Measurements from ENCODE around the gene MAMDC2. TPM values are rescaled to one million over a fixed set of nuclear protein-coding genes. Genes with fewer than 3 reads are reported as not detected.

The MAMDC2 gene
- total and polyA plus RNA-seq, 2 donors (not counting 1 experiment from before 2014, with no cell fraction given) = 14.4 to 23.0 TPM

DNA sequence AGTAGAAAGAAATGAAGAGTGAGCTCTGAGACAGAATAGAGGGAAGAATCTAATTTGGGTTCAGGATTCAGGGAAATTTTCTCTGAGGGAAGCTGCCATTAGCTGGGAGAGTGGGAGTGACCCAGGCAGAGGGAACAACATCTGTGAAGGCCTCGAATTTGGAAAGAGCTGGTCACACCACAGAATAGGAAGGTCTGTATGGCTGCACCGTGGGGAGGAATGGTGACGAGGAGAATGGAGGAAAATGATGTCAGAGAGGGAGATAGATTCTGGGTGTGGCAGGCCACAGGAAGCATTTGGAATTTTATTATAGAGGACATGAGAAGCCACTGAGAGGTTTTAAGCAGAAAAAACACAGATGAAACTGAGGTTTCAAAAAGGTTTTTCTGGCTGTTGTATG is 98.5 kb downstream of the MAMDC2 start:
- Histone ChIP-seq H3K79me2 (ENCODE audit: control insufficient read depth, insufficient read depth, low read length) (no peaks in the 10 kb centered on the region), H3K4me3 (replicated peaks in 1 of 4; ENCODE audit: control extremely low read depth in 1 of 4, insufficient read depth in 1 of 4, low read depth in 3 of 4, low read length in 4 of 4) (no peak overlapping the region), H3K9me3 (ENCODE audit: control insufficient read depth, insufficient read depth, low read depth, low read length) (no peaks in the 10 kb centered on the region), H2AFZ (ENCODE audit: low read length) (no peak overlapping the region), H3K27ac (ENCODE audit: insufficient read depth, low read length) (no peak overlapping the region), H4K20me1 (ENCODE audit: control insufficient read depth, extremely low read depth, insufficient read depth, low read length) (no peaks in the 10 kb centered on the region), H3K4me1 (ENCODE audit: control insufficient read depth, extremely low read depth, insufficient read depth, low read length) (no peaks in the 10 kb centered on the region), H3K36me3 (ENCODE audit: control insufficient read depth, insufficient read depth, low read length) (no peaks in the 10 kb centered on the region), H3K27me3 (ENCODE audit: control insufficient read depth, insufficient read depth, low read length) (no peaks in the 10 kb centered on the region), H3K4me2 (ENCODE audit: extremely low read depth, insufficient read depth, low read length) (no peak overlapping the region), H3K9ac (ENCODE audit: insufficient read depth, low read length) (no peak overlapping the region)
- no peak for DNase-seq (ENCODE audit: low read depth in 2 of 2)
- TF ChIP-seq CTCF (conservative IDR thresholded peaks at IDR 0.05 in 1 of 2, IDR thresholded peaks at IDR 0.05 in 1 of 2; ENCODE audit: low read depth in 1 of 2, low read length in 2 of 2) = no peak
- TF ChIP-seq EZH2 (IDR thresholded peaks at IDR 0.05; ENCODE audit: low read length, missing control alignments) = no peak

GRCh38 chr9:70143394-70144130 is 99.9 kb downstream of the MAMDC2 start:
- no peak for DNase-seq (ENCODE audit: low read depth in 2 of 2)
- H3K27ac ChIP-seq (ENCODE audit: insufficient read depth, low read length) = no peak overlapping the region

GRCh38 chr9:70144131-70144503 is 100.5 kb downstream of the MAMDC2 start:
- no peak overlapping the region for H3K27ac ChIP-seq (ENCODE audit: insufficient read depth, low read length)
- TF ChIP-seq EZH2 (IDR thresholded peaks at IDR 0.05; ENCODE audit: low read length, missing control alignments) = no peak
- TF ChIP-seq CTCF (conservative IDR thresholded peaks at IDR 0.05 in 1 of 2, IDR thresholded peaks at IDR 0.05 in 1 of 2; ENCODE audit: low read depth in 1 of 2, low read length in 2 of 2) = no peak
- no peaks in the 10 kb centered on the region for H3K79me2 ChIP-seq (ENCODE audit: control insufficient read depth, insufficient read depth, low read length)
- H3K4me2 ChIP-seq (ENCODE audit: extremely low read depth, insufficient read depth, low read length) = no peak overlapping the region
- H4K20me1 ChIP-seq (ENCODE audit: control insufficient read depth, extremely low read depth, insufficient read depth, low read length) = no peaks in the 10 kb centered on the region
- H3K9ac ChIP-seq (ENCODE audit: insufficient read depth, low read length) = no peak overlapping the region
- no peak for DNase-seq (ENCODE audit: low read depth in 2 of 2)
- no peak overlapping the region for H2AFZ ChIP-seq (ENCODE audit: low read length)
- H3K36me3 ChIP-seq (ENCODE audit: control insufficient read depth, insufficient read depth, low read length) = no peaks in the 10 kb centered on the region
- no peaks in the 10 kb centered on the region for H3K27me3 ChIP-seq (ENCODE audit: control insufficient read depth, insufficient read depth, low read length)
- no peak overlapping the region for H3K4me3 ChIP-seq (replicated peaks in 1 of 4; ENCODE audit: control extremely low read depth in 1 of 4, insufficient read depth in 1 of 4, low read depth in 3 of 4, low read length in 4 of 4)
- no peaks in the 10 kb centered on the region for H3K4me1 ChIP-seq (ENCODE audit: control insufficient read depth, extremely low read depth, insufficient read depth, low read length)
- H3K9me3 ChIP-seq (ENCODE audit: control insufficient read depth, insufficient read depth, low read depth, low read length) = no peaks in the 10 kb centered on the region

More at GRCh38 chr9:70143394-70144130, 99.9 kb downstream of the MAMDC2 start:
- Histone ChIP-seq H3K9ac (ENCODE audit: insufficient read depth, low read length) (no peak overlapping the region), H3K4me1 (ENCODE audit: control insufficient read depth, extremely low read depth, insufficient read depth, low read length) (no peaks in the 10 kb centered on the region), H3K4me2 (ENCODE audit: extremely low read depth, insufficient read depth, low read length) (no peak overlapping the region), H3K36me3 (ENCODE audit: control insufficient read depth, insufficient read depth, low read length) (no peaks in the 10 kb centered on the region), H3K79me2 (ENCODE audit: control insufficient read depth, insufficient read depth, low read length) (no peaks in the 10 kb centered on the region), H3K4me3 (replicated peaks in 1 of 4; ENCODE audit: control extremely low read depth in 1 of 4, insufficient read depth in 1 of 4, low read depth in 3 of 4, low read length in 4 of 4) (no peak overlapping the region), H2AFZ (ENCODE audit: low read length) (no peak overlapping the region), H3K9me3 (ENCODE audit: control insufficient read depth, insufficient read depth, low read depth, low read length) (no peaks in the 10 kb centered on the region), H3K27me3 (ENCODE audit: control insufficient read depth, insufficient read depth, low read length) (no peaks in the 10 kb centered on the region), H4K20me1 (ENCODE audit: control insufficient read depth, extremely low read depth, insufficient read depth, low read length) (no peaks in the 10 kb centered on the region)
- TF ChIP-seq EZH2 (IDR thresholded peaks at IDR 0.05; ENCODE audit: low read length, missing control alignments) (no peak), CTCF (conservative IDR thresholded peaks at IDR 0.05 in 1 of 2, IDR thresholded peaks at IDR 0.05 in 1 of 2; ENCODE audit: low read depth in 1 of 2, low read length in 2 of 2) (no peak)
